Measurements from ENCODE around the gene BEST3.

- TF ChIP-seq TAF1 (IDR thresholded peaks at IDR 0.05; ENCODE audit: borderline replicate concordance, insufficient read depth, low read length) (no peak), POLR2AphosphoS5 (IDR thresholded peaks at IDR 0.05; ENCODE audit: low read depth, low read length) (no peak), REST (IDR thresholded peaks at IDR 0.05; ENCODE audit: insufficient read depth in 1 of 2, low read depth in 2 of 2, low read length in 2 of 2) (no peak), FOXP2 (optimal IDR thresholded peaks at IDR 0.05; ENCODE audit: borderline replicate concordance, extremely low read depth, extremely low read length, insufficient read depth) (no peak)
Observed at GRCh38 chr12:69641546-69641945, 57.6 kb downstream of the BEST3 start.
